ENCODE measurements around the gene SLC48A1. TPM values are rescaled to one million over a fixed set of nuclear protein-coding genes. Genes with fewer than 3 reads are reported as not detected.

Gene SLC48A1
- total RNA-seq, 1 donor from 2014 or later: 65.5 TPM

DNA sequence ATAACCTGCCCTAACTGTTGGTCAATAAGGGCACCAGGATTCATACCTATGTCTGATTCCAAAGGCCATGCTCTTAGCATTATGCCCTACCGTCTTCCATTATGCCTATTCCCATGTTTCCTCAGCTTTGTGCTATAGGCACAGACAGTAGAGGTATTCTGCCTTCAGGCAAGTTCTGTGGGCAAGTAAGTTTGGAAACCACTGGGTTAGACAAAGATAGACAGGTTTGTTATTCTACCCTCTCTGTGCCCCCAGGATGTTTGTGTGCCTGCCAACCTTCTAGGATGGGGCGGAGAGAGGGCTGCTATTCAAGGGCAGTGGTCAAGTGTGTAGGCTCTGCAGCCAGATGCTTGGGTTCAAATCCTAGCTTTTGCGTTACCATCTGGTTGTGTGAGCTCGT, 18.9 kb upstream of the SLC48A1 start:
- DNase-seq (ENCODE audit: low spot score): no peak
- H3K4me3 Mint-ChIP-seq (ENCODE audit: unreplicated experiment): no peak overlapping the region
- peaks cover 32% of the 10 kb centered on the region for H3K36me3 Mint-ChIP-seq (ENCODE audit: low read depth, unreplicated experiment)
- TF ChIP-seq, protein P1, sequence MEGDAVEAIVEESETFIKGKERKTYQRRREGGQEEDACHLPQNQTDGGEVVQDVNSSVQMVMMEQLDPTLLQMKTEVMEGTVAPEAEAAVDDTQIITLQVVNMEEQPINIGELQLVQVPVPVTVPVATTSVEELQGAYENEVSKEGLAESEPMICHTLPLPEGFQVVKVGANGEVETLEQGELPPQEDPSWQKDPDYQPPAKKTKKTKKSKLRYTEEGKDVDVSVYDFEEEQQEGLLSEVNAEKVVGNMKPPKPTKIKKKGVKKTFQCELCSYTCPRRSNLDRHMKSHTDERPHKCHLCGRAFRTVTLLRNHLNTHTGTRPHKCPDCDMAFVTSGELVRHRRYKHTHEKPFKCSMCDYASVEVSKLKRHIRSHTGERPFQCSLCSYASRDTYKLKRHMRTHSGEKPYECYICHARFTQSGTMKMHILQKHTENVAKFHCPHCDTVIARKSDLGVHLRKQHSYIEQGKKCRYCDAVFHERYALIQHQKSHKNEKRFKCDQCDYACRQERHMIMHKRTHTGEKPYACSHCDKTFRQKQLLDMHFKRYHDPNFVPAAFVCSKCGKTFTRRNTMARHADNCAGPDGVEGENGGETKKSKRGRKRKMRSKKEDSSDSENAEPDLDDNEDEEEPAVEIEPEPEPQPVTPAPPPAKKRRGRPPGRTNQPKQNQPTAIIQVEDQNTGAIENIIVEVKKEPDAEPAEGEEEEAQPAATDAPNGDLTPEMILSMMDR (IDR thresholded peaks at IDR 0.05; ENCODE audit: unreplicated experiment): no peak
- H3K4me1 Mint-ChIP-seq (ENCODE audit: unreplicated experiment): peaks cover 54% of the 10 kb centered on the region
- peak overlapping the region; percentile 88 for H3K27ac Mint-ChIP-seq (ENCODE audit: unreplicated experiment)
- peaks cover 22% of the 10 kb centered on the region for H3K27me3 Mint-ChIP-seq (ENCODE audit: unreplicated experiment)
- H3K9me3 Mint-ChIP-seq (ENCODE audit: unreplicated experiment): no peaks in the 10 kb centered on the region

DNA sequence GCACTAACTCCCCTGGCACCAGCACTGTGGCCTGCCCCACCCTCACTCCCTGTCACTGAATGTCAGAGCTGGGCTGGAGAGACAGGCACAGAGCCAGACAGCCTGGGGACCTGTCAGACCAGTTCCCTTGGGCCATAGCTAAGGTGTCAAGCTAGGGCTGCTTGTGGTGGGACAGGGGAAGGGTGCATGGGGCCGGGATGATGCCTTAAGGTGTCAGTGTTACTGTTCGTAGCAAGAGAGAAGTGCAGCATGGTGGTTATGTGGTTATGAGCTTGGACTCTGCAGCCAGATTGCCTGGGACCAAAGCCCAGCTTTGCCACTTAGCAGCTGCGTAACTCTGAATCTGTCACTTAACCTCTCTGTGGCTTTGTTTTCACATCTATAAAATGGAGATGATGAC, 18.2 kb upstream of the SLC48A1 start:
- peaks cover 22% of the 10 kb centered on the region for H3K27me3 Mint-ChIP-seq (ENCODE audit: unreplicated experiment)
- no peak for DNase-seq (ENCODE audit: low spot score)
- peak overlapping the region; percentile 66 for H3K4me3 Mint-ChIP-seq (ENCODE audit: unreplicated experiment)
- peaks cover 55% of the 10 kb centered on the region for H3K4me1 Mint-ChIP-seq (ENCODE audit: unreplicated experiment)
- H3K36me3 Mint-ChIP-seq (ENCODE audit: low read depth, unreplicated experiment): peaks cover 28% of the 10 kb centered on the region
- TF ChIP-seq, protein P1 (IDR thresholded peaks at IDR 0.05; ENCODE audit: unreplicated experiment): no peak
- no peaks in the 10 kb centered on the region for H3K9me3 Mint-ChIP-seq (ENCODE audit: unreplicated experiment)
- no peak overlapping the region for H3K27ac Mint-ChIP-seq (ENCODE audit: unreplicated experiment)

DNA sequence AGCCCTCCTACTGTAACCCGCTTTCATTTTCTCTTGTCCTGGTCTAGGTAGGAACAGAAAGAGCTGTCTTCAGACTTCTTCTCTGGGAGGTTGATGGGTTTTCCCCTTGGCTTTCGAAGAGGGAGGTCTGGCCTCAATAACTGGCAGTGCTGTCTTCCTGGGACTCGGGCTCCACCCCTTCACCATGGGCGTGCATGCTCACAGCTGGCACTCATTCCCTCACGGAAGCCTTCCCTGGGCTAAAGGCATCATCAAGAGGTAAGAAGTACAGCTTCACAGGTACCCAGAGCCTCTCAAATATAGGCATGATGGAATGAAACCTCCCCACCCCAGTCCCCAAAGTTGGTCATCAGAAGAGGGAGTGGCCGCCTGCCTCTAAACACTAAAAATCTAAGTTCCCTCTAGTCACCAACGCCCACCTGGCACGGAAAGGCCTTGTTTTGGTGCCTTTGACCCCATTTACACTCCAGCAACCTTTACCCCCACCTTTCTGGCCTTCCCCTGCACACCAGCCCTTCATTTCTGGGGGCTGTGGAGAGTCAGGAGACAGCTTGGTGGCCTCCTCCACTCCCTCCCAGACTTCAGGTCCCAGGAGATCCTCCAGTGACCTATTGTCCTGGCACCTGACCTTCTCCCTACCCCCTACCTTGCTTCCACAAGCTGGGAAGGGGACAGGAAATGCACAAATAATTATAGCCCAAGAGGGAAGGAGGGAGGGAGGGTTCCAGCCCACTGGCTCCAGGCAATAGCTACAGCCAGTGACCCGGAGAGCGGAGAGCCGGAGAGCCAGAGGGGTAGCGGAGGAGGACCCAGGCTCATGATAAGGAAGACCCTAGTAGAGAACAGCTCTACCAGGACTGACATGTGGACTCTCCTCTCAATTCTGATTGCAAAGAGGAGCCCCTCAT, 17.1 kb upstream of the SLC48A1 start:
- Mint-ChIP-seq H3K27ac (ENCODE audit: unreplicated experiment) (peak overlapping the region; percentile 57), H3K27me3 (ENCODE audit: unreplicated experiment) (peaks cover 22% of the 10 kb centered on the region), H3K4me1 (ENCODE audit: unreplicated experiment) (peaks cover 65% of the 10 kb centered on the region), H3K9me3 (ENCODE audit: unreplicated experiment) (no peaks in the 10 kb centered on the region), H3K4me3 (ENCODE audit: unreplicated experiment) (peak overlapping the region; percentile 93), H3K36me3 (ENCODE audit: low read depth, unreplicated experiment) (peaks cover 29% of the 10 kb centered on the region)
- no peak for DNase-seq (ENCODE audit: low spot score)
- TF ChIP-seq, protein P1 (IDR thresholded peaks at IDR 0.05; ENCODE audit: unreplicated experiment): no peak

DNA sequence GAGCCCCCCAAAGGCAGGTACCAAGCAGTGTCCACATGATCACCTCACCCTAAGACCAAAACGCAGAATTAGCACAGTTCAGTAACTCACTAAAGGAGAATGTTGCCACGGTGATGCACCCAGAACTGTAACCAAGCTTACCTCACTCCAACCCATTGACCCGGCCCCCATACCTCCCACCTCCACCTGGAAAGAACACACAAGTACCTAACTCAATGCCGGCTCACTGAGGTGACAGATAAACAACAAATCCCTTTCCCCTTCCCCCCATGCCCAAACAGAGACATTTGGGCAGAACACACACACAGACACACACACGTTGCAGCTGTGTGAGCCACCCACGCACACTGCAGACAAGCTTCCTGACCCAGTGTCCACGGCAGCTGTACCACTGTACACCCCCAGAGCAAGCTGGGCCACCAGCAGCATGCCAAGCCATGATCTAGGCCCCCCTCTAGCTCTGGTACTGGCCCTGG, 15.6 kb upstream of the SLC48A1 start:
- peak overlapping the region; percentile 93 for H3K4me3 Mint-ChIP-seq (ENCODE audit: unreplicated experiment)
- H3K27me3 Mint-ChIP-seq (ENCODE audit: unreplicated experiment): peaks cover 25% of the 10 kb centered on the region
- H3K27ac Mint-ChIP-seq (ENCODE audit: unreplicated experiment): peak overlapping the region; percentile 68
- H3K9me3 Mint-ChIP-seq (ENCODE audit: unreplicated experiment): no peaks in the 10 kb centered on the region
- peaks cover 41% of the 10 kb centered on the region for H3K36me3 Mint-ChIP-seq (ENCODE audit: low read depth, unreplicated experiment)
- TF ChIP-seq, protein P1 (IDR thresholded peaks at IDR 0.05; ENCODE audit: unreplicated experiment): no peak
- no peak for DNase-seq (ENCODE audit: low spot score)
- peaks cover 79% of the 10 kb centered on the region for H3K4me1 Mint-ChIP-seq (ENCODE audit: unreplicated experiment)
